HepG2 (cell line): ENCODE measurements around the gene RPL35. TPM values are rescaled to one million over a fixed set of nuclear protein-coding genes. Genes with fewer than 3 reads are reported as not detected.

Experiments
- GZF1 ChIP-seq: sonication (generic); formaldehyde crosslinking; IDR thresholded peaks from 2 replicates; pipeline ENCODE4 v1.5.1; 2020; ENCODE audit warnings: mild to moderate bottlenecking, missing genetic modification reagents
- HDAC6 ChIP-seq: fragments of 200-600 bp; sonication (generic); IDR thresholded peaks from 2 replicates; pipeline ENCODE4 v1.7.0; 2017; ENCODE audit warnings: mild to moderate bottlenecking, antibody characterized with exemption, low read length, low read depth
- KDM4B ChIP-seq: sonication (generic); formaldehyde crosslinking; IDR thresholded peaks from 2 replicates; pipeline ENCODE4 v1.4.0; 2020; ENCODE audit warnings: missing genetic modification reagents
- MAZ ChIP-seq, 2 experiments: sonication (generic) in 1 of 2; formaldehyde crosslinking in 1 of 2; IDR thresholded peaks; 2 replicates each; pipeline versions ENCODE4 v1.5.0 to v1.6.1; 2012 to 2020; ENCODE audit warnings: low read depth in 2 of 2, mild to moderate bottlenecking in 2 of 2, borderline replicate concordance in 1 of 2, improper control_type of control experiment in 1 of 2, low read length in 1 of 2, missing genetic modification reagents in 1 of 2, moderate library complexity in 1 of 2
- PBX3 ChIP-seq: sonication (generic); formaldehyde crosslinking; IDR thresholded peaks from 2 replicates; pipeline ENCODE4 v1.8.1; 2023; ENCODE audit warnings: missing genetic modification reagents, inconsistent platforms, borderline replicate concordance
- SP1 ChIP-seq, 2 experiments: fragments of 450-650 bp in 1 of 2; sonication (generic) in 1 of 2; formaldehyde crosslinking in 1 of 2; IDR thresholded peaks; 2 replicates each; pipeline versions ENCODE4 v1.4.0 to v1.6.1; 2016 to 2020; ENCODE audit warnings: missing genetic modification reagents in 1 of 2
- TAF15 ChIP-seq: fragments of 200-400 bp; formaldehyde crosslinking; IDR thresholded peaks from one replicate; pipeline ENCODE4 v1.6.1; 2018; ENCODE audit warnings: mild to moderate bottlenecking, low read depth, low read length; ENCODE audit not compliant: poor library complexity, severe bottlenecking
- TEAD3 ChIP-seq: optimal IDR thresholded peaks from 2 replicates; pipeline ENCODE3; 2016; ENCODE audit warnings: borderline replicate concordance
- TSC22D2 ChIP-seq: sonication (generic); formaldehyde crosslinking; IDR thresholded peaks from 2 replicates; pipeline ENCODE4 v1.5.1; 2020; ENCODE audit warnings: missing genetic modification reagents, mild to moderate bottlenecking, borderline replicate concordance
- ZBTB3 ChIP-seq: sonication (generic); formaldehyde crosslinking; IDR thresholded peaks from 2 replicates; pipeline ENCODE4 v1.4.0; 2020; ENCODE audit warnings: low read depth, mild to moderate bottlenecking, moderate library complexity, missing genetic modification reagents, borderline replicate concordance
- ZFX ChIP-seq: sonication (generic); formaldehyde crosslinking; IDR thresholded peaks from 2 replicates; pipeline ENCODE4 v1.4.0; 2020; ENCODE audit warnings: mild to moderate bottlenecking, low read depth, missing genetic modification reagents, moderate library complexity
- ZMYM2 ChIP-seq: sonication (generic); formaldehyde crosslinking; IDR thresholded peaks from 2 replicates; pipeline ENCODE4 v1.8.0; 2022; ENCODE audit warnings: mild to moderate bottlenecking, missing genetic modification reagents
- ZNF143 ChIP-seq: sonication (generic); formaldehyde crosslinking; IDR thresholded peaks from 2 replicates; pipeline ENCODE4 v1.4.0; 2020; ENCODE audit warnings: missing genetic modification reagents
- ZNF430 ChIP-seq: sonication (generic); formaldehyde crosslinking; IDR thresholded peaks from 2 replicates; pipeline ENCODE4 v1.9.0; 2021; ENCODE audit warnings: mild to moderate bottlenecking, missing genetic modification reagents
- ZNF446 ChIP-seq: sonication (generic); formaldehyde crosslinking; IDR thresholded peaks from 2 replicates; pipeline ENCODE4 v1.5.0; 2020; ENCODE audit warnings: mild to moderate bottlenecking, missing genetic modification reagents
- ZNF652 ChIP-seq: IDR thresholded peaks from 2 replicates; pipeline ENCODE4 v1.6.1; 2016; ENCODE audit warnings: low read depth, borderline replicate concordance
- ZNF746 ChIP-seq: sonication (generic); formaldehyde crosslinking; IDR thresholded peaks from 2 replicates; pipeline ENCODE4 v1.8.0; 2022; ENCODE audit warnings: mild to moderate bottlenecking, missing genetic modification reagents
- ZNF770 ChIP-seq: sonication (generic); formaldehyde crosslinking; IDR thresholded peaks from 2 replicates; pipeline ENCODE4 v1.5.0; 2020; ENCODE audit warnings: mild to moderate bottlenecking, missing genetic modification reagents
- polyA plus RNA-seq, 8 experiments: library from polyadenylated mRNA; depleted of rRNA in 3 of 8; stranded (reverse) in 7 of 8; unstranded in 1 of 8; fragments of >200 nt; fragmentation: Illumina TruSeq in 4 of 8; extraction: Trizol in 4 of 8; gene quantifications; 2 replicates each; pipeline versions ENCODE4 v1.2.1 to v1.2.3, GENCODE V29; 2011 to 2016; ENCODE audit warnings: low read depth in 4 of 8, missing spikeins in 1 of 8, mixed read lengths in 1 of 8; ENCODE audit not compliant: insufficient read depth in 1 of 8
- total RNA-seq, 5 experiments: library from RNA; depleted of rRNA; stranded (reverse); fragments of >200 nt; fragmentation: Illumina TruSeq; extraction: Trizol; gene quantifications; 2 replicates each; pipeline ENCODE4 v1.2.3, GENCODE V29; 2016; ENCODE audit warnings: low read depth in 1 of 5
- TF ChIP-seq, protein P1 (sequence below): sonication (generic); formaldehyde crosslinking; IDR thresholded peaks from 2 replicates; pipeline ENCODE4 v1.5.0; 2020; ENCODE audit warnings: mild to moderate bottlenecking, missing genetic modification reagents, borderline replicate concordance

Gene RPL35
- total and polyA plus RNA-seq, 2 of the 13 experiments (the other 11 are each of a cell fraction or from before 2014, with no cell fraction given) = 2,153 to 2,935 TPM

GRCh38 chr9:124852829-124853531 lies 8.8 kb downstream of the RPL35 start, which contains the start of gene WDR38 (continued):
- TF ChIP-seq, protein P1, sequence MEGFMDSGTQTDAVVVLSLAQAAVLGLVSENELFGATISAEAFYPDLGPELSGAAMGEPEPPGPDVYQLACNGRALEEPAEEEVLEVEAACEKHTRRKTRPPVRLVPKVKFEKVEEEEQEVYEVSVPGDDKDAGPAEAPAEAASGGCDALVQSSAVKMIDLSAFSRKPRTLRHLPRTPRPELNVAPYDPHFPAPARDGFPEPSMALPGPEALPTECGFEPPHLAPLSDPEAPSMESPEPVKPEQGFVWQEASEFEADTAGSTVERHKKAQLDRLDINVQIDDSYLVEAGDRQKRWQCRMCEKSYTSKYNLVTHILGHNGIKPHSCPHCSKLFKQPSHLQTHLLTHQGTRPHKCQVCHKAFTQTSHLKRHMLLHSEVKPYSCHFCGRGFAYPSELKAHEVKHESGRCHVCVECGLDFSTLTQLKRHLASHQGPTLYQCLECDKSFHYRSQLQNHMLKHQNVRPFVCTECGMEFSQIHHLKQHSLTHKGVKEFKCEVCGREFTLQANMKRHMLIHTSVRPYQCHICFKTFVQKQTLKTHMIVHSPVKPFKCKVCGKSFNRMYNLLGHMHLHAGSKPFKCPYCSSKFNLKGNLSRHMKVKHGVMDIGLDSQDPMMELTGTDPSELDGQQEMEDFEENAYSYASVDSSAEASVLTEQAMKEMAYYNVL (CRISPR knock-in tag) = no peak
- TF ChIP-seq ZNF746 (CRISPR knock-in tag) (no peak), TAF15 (no peak), HDAC6 (no peak), ZBTB3 (no peak), ZFX (CRISPR knock-in tag) (peak; percentile 65; the same call in 1 of the 2 replicates), SP1 (IDR thresholded peaks at IDR 0.05) (no peak), SP1 (CRISPR knock-in tag; IDR thresholded peaks at IDR 0.05) (peak; percentile 29; the same call in 1 of the 2 replicates), TEAD3 (peak; percentile 45), PBX3 (CRISPR knock-in tag) (no peak), ZNF446 (CRISPR knock-in tag) (no peak), ZMYM2 (CRISPR knock-in tag) (peak; percentile 74; the same call in 1 of the 2 replicates), ZNF143 (CRISPR knock-in tag) (0 out of 2 replicates have a peak, but pooled peaks have one; percentile 17), ZNF430 (peak; percentile 70; the same call in 1 of the 2 replicates), MAZ (IDR thresholded peaks at IDR 0.05; ENCODE audit: borderline replicate concordance, low read depth, low read length) (no peak; the same call in 1 of the 2 replicates), MAZ (CRISPR knock-in tag; IDR thresholded peaks at IDR 0.05; ENCODE audit: low read depth) (no peak), ZNF652 (CRISPR knock-in tag) (no peak), KDM4B (no peak), ZNF770 (CRISPR knock-in tag) (0 out of 2 replicates have a peak, but pooled peaks have one; percentile 40), GZF1 (no peak), TSC22D2 (CRISPR knock-in tag) (no peak)
